Measurements from ENCODE around the gene RAB28.

RAB28 gene

GRCh38 chr4:13367691-13368090 is 116.4 kb downstream of the RAB28 start:
- no peak for DNase-seq

DNA sequence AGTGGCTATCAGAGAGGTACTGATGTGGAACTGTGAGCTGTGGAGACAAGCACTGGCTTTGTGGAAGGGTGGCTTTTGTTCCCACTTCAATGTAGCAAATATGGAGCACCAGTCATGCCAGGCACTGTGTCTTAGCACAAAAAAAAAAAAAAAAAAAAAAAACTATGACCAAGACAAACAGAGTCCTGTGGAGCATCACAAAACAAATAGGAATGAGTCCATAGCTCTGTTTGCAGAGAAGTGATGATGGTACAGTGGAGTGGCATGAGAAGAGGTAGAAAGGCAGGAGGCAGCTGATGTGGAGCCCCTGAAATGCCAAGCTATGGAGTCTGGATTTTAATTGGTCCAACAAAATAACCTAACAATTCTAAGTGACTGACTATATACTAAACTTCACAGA is 116.9 kb downstream of the RAB28 start:
- DNase-seq, result no peak

GRCh38 chr4:13365195-13365594 is 118.9 kb downstream of the RAB28 start:
- DNase-seq, result no peak

DNA sequence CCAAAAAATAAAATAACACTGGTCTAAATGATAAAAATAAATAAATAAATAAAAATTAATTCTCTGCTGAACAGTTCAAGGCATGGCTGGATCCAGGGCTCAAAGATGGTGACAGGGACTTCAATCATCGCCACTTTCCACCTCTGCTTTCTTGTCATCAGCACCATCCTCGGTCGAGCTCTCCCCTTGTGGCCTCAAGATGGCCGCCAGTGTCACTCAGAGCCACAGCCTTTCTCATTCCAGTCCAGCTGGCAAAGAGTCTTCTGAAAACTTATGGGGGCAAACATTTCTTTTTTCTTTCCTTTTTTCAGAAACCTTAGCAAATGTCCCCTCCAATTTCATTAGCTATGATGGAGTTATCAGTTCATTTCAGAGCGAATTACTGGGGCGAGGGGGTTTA is 119.5 kb downstream of the RAB28 start:
- DNase-seq, result no peak

- no peak for DNase-seq
Observed at GRCh38 chr4:13364172-13364571, 120.0 kb downstream of the RAB28 start.

DNA sequence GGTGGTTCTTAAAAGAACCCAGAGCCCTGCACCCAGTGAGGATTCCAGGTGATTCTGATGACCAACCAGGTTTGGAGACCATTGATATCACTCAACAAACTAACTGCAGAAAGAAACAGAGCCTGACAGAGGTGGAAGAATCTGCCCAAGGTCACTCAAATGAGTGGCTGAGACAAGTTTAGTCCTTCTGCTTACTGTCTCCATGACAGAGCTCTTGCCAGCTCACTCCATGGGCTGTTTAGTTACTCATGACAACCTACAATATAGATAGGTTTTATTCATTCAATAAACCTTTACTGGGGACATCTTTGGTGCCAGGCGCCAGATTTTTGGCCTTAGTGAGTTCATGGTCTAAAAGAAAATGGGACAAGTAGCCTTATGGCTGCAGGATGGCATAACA is 124.3 kb downstream of the RAB28 start:
- no peak for DNase-seq

DNA sequence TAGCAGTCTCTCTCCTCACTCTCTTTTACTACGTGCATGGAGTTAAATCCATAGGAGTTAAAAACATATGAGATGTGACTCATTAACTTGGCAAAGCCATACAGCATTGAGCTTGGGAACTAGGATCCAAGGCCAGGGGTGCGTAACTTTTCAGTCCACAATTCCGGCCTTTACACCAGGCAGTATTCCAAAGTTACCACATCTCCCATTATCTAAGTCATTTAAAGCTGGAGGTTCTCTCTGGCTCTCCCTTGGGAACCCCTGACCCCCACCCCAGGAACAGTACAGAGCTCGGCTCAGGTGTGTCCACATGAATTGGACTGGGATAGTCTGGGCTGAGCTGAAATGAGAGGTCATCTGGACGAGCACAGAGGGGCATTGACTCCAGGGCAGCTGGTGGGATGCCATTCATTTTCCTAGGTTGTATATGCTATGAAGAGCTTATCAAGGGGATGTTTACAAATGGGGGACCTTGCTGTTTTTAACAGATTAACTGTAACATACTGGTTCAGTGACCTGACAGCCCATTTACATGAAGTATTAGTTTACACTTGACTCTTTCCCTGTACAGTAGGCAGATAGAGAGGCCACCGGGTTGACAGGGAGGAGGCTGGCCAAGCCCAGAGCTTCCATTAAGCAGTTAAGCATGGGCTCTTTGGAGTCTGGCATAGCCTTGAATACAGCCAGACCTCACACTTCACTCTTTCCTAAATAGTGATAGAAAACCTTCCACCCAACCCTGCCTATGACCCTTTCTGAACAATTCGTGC is 128.8 kb downstream of the RAB28 start:
- DNase-seq, result no peak

DNA sequence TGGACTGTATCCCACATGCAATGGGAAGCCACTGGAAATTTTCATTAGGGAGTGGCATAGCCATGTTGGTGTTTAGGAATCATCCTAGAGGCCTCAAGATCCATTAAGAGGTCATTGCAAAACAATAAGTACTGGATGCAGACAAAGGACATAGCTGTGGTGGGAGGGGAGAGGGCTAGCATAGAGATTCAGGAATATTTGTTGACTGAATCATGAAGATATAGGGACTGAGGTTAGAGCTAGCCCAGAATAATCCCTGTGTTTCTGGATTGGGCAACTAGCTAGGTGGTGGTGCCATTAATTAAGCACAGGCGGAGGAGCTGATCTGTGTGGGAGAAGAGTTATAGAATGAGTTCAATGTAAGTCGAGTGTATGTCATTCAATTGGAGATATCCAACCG is 135.0 kb downstream of the RAB28 start:
- DNase-seq, result no peak

GRCh38 chr4:13348216-13348615 is 135.9 kb downstream of the RAB28 start:
- no peak for DNase-seq

DNA sequence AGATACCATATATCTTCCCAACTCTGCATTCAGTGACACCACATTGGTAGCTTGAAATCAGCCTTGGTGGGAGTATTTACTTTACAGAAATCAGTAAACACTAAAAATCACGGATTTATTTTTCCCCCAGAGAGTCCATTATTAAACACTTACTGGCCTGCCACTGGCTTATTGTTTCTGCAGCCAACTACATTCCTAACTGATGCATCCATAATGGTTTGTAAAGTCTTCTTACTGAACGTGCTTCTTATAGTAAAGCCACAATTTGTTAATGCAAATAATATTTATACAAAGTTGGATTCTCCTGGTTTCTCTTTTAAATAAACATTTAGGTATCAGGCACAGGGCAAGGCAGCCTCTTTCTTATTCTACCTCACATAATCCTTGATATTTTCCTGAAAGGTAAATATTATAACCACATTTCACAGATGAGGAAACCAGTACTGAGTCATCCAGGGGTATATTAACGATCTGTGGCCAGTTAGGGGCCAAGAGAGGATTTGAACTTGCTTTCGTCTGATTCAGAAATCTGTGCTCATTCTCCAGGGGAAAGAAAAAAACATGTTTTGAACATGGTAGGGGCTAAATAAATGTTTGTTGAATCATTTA is 136.5 kb downstream of the RAB28 start:
- no peak for DNase-seq

GRCh38 chr4:13344216-13344615 is 139.9 kb downstream of the RAB28 start:
- DNase-seq, result no peak

DNA sequence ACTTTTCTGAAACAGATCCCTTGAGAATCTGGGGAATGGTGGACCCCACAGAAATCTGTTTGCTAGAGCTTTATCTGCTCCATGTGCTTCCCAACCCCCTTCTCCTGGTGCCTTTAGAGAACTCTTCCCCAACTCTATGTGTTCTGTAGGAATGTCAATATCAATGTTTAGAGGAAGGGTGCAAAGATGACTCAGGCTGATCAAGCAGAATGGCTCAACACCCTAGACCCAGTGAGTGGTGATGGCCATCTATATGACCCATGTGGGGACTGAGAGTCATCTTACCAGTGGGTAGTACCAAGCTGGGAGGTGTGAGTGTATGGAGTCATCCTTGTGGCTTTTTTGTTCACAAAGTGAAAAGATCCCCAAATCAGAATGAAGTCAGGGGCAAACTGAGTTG is 143.5 kb downstream of the RAB28 start:
- no peak for DNase-seq

- DNase-seq, result no peak
Observed at GRCh38 chr4:13331827-13332226, 152.3 kb downstream of the RAB28 start.

GRCh38 chr4:13329963-13330362 is 154.2 kb downstream of the RAB28 start:
- DNase-seq, result peak; percentile 47

- no peak for DNase-seq
Observed at GRCh38 chr4:13329340-13329850, 154.7 kb downstream of the RAB28 start.

GRCh38 chr4:13328591-13328990 is 155.5 kb downstream of the RAB28 start:
- no peak for DNase-seq

DNA sequence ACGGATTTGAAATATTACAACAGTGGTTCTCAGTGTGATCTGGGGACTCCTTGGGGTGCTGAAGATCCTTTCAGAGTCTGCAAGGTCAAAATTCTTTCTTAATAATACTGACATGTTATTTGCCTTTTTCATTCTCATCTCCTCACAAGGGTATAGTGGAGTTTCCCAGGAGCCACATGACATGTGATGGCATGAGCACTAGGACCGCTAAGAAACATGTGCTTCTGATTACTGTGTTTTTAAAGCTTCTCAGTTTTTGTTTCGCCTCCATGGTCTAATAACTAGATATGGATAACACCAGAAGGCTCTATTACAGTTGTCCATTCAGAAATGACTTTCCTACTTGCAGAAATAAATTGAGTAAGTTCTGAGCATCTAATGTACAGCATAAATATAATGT is 156.1 kb downstream of the RAB28 start:
- DNase-seq, result no peak

DNA sequence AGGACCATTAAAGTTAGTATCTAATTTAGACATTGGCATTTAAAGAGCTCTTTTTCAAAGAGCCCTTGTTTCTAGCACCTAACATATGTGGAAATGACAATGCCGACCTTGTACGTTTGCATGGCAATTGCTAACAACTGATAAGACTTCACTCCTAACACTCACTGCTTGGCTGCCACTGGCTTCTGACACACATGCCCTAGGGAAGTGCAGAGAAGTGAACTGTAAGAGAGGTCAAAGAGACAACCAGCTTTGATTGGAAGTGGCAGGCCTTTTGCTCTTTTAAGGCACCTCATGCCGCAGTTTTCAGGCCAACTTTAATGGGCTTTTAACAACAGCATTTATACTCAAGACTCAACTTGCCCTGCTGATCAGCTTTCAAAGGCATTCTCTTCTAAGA is 158.4 kb downstream of the RAB28 start:
- DNase-seq, result no peak

- no peak for DNase-seq
Observed at GRCh38 chr4:13323921-13324320, 160.2 kb downstream of the RAB28 start.

- DNase-seq, result no peak
Observed at GRCh38 chr4:13322681-13323101, 161.4 kb downstream of the RAB28 start.
